Measurements from ENCODE around the gene CAMSAP1.

CAMSAP1 gene

DNA sequence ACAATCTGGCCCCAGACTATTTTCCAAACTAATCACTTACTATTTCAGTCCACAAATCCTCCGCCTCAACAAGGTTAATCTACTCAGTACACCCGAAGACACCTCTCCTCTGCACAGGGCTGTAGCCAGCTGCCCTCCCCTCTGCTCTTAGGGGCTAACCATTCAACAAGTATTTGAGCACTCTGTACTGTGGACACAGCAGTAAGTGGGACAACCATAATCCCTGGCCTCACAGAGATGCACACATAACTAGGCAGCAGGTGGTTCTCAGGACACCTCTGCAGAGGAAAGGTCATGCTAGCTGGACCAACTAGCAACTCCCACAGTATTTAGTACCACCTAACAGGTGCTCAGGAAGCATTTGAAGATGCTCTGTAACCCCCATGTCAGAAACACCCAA lies 5.5 kb downstream of the CAMSAP1 start:
- H3K36me3 ChIP-seq (replicated peaks; ENCODE audit: low read depth, low read length): peaks cover 6% of the 10 kb centered on the region
- H3K27me3 ChIP-seq (ENCODE audit: low read depth, low read length): no peaks in the 10 kb centered on the region
- peaks cover 68% of the 10 kb centered on the region for H3K79me2 ChIP-seq (ENCODE audit: low read length)
- H4K20me1 ChIP-seq (ENCODE audit: insufficient read depth, low read length): no peaks in the 10 kb centered on the region
- H3K9me3 ChIP-seq (ENCODE audit: insufficient read depth, low read length): no peaks in the 10 kb centered on the region
- no peak overlapping the region for H3K4me3 ChIP-seq (ENCODE audit: low read length)
- H3K4me1 ChIP-seq (ENCODE audit: low read length): peaks cover 11% of the 10 kb centered on the region
- no peak overlapping the region for H2AFZ ChIP-seq (ENCODE audit: low read depth, low read length)
- no peak for TF ChIP-seq EZH2phosphoT487 (IDR thresholded peaks at IDR 0.05; ENCODE audit: low read depth)
- TF ChIP-seq, protein P1, sequence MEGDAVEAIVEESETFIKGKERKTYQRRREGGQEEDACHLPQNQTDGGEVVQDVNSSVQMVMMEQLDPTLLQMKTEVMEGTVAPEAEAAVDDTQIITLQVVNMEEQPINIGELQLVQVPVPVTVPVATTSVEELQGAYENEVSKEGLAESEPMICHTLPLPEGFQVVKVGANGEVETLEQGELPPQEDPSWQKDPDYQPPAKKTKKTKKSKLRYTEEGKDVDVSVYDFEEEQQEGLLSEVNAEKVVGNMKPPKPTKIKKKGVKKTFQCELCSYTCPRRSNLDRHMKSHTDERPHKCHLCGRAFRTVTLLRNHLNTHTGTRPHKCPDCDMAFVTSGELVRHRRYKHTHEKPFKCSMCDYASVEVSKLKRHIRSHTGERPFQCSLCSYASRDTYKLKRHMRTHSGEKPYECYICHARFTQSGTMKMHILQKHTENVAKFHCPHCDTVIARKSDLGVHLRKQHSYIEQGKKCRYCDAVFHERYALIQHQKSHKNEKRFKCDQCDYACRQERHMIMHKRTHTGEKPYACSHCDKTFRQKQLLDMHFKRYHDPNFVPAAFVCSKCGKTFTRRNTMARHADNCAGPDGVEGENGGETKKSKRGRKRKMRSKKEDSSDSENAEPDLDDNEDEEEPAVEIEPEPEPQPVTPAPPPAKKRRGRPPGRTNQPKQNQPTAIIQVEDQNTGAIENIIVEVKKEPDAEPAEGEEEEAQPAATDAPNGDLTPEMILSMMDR (IDR thresholded peaks at IDR 0.05; ENCODE audit: low read depth, low read length): no peak
- no peak overlapping the region for H3K9ac ChIP-seq (ENCODE audit: low read length)
- H3K4me2 ChIP-seq (ENCODE audit: low read length): no peak overlapping the region
- no peak overlapping the region for H3K27ac ChIP-seq (ENCODE audit: low read length)

DNA sequence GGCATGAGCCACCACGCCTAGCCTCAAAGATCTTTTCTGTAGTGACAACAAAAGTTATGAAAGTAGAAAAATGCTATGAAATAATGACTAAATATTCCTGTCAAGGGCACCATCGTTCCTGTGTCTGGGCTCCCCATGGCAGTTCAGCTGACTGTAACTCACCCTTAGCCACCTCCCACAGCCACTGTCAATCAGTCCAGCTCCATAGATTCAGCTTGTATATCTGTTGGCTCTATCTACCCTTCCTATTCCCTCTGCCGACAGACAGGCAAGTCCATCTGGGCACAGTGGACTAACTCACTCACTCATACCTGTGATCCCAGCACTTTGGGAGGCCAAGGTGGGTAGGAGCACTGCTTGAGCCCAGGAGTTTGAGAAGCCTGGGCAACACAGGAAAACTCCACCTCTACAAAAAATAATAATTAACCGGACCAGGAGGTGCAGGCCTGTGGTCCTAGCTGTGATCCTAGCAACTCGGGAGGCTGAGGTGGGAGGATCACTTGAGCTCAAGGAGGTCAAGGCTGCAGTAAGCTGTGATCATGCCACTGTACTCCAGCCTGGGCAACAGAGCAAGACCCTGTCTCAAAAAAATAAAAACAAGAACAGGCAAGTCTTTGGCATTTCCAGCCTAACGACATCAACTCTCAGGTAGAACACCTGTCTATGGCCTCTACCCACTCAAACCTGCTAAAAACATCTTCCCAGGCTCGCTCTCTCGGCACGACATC lies 6.2 kb downstream of the CAMSAP1 start:
- no peaks in the 10 kb centered on the region for H3K9me3 ChIP-seq (ENCODE audit: insufficient read depth, low read length)
- H3K79me2 ChIP-seq (ENCODE audit: low read length): peaks cover 64% of the 10 kb centered on the region
- no peak overlapping the region for H2AFZ ChIP-seq (ENCODE audit: low read depth, low read length)
- H3K27ac ChIP-seq (ENCODE audit: low read length): no peak overlapping the region
- no peak overlapping the region for H3K4me3 ChIP-seq (ENCODE audit: low read length)
- TF ChIP-seq, protein P1 (IDR thresholded peaks at IDR 0.05; ENCODE audit: low read depth, low read length): no peak
- no peak for TF ChIP-seq EZH2phosphoT487 (IDR thresholded peaks at IDR 0.05; ENCODE audit: low read depth)
- H3K36me3 ChIP-seq (replicated peaks; ENCODE audit: low read depth, low read length): peaks cover 6% of the 10 kb centered on the region
- no peaks in the 10 kb centered on the region for H4K20me1 ChIP-seq (ENCODE audit: insufficient read depth, low read length)
- H3K27me3 ChIP-seq (ENCODE audit: low read depth, low read length): no peaks in the 10 kb centered on the region
- H3K9ac ChIP-seq (ENCODE audit: low read length): no peak overlapping the region
- H3K4me1 ChIP-seq (ENCODE audit: low read length): peaks cover 8% of the 10 kb centered on the region
- H3K4me2 ChIP-seq (ENCODE audit: low read length): no peak overlapping the region

- H4K20me1 ChIP-seq (ENCODE audit: insufficient read depth, low read length): peaks cover 6% of the 10 kb centered on the region; the same call in 1 of the 2 replicates
- H3K27me3 ChIP-seq (ENCODE audit: low read depth, low read length): no peaks in the 10 kb centered on the region
- no peaks in the 10 kb centered on the region for H3K4me1 ChIP-seq (ENCODE audit: low read length)
Observed at GRCh38 chr9:135898634-135899407, 8.5 kb downstream of the CAMSAP1 start.

DNA sequence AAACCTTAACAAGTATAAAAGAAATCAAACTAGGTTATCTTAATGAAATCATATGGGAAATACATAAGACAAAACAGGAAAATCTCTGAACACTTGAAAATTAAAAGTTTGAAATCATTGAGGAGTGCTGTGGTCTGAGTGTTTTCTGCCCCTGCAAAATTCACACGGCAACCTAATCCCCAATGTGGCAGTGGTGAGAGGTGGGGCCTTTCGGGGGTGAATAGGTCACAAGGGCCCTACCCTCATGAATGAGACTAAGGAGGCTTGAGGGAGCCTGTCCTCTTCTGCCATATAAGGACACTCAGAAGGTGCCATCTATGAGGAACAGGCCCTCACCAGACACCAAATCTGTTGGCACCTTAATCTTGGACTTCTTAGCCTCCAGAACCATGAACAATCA lies 10.7 kb downstream of the CAMSAP1 start:
- no peak overlapping the region for H2AFZ ChIP-seq (ENCODE audit: low read depth, low read length)
- H3K27me3 ChIP-seq (ENCODE audit: low read depth, low read length): no peaks in the 10 kb centered on the region
- H3K4me1 ChIP-seq (ENCODE audit: low read length): no peaks in the 10 kb centered on the region
- peaks cover 7% of the 10 kb centered on the region; the same call in 1 of the 2 replicates for H4K20me1 ChIP-seq (ENCODE audit: insufficient read depth, low read length)
- peaks cover 57% of the 10 kb centered on the region for H3K79me2 ChIP-seq (ENCODE audit: low read length)
- no peaks in the 10 kb centered on the region for H3K36me3 ChIP-seq (replicated peaks; ENCODE audit: low read depth, low read length)
- no peak overlapping the region for H3K4me2 ChIP-seq (ENCODE audit: low read length)
- no peak overlapping the region for H3K27ac ChIP-seq (ENCODE audit: low read length)
- H3K4me3 ChIP-seq (ENCODE audit: low read length): no peak overlapping the region
- H3K9ac ChIP-seq (ENCODE audit: low read length): no peak overlapping the region
- no peaks in the 10 kb centered on the region for H3K9me3 ChIP-seq (ENCODE audit: insufficient read depth, low read length)
- TF ChIP-seq EZH2phosphoT487 (IDR thresholded peaks at IDR 0.05; ENCODE audit: low read depth): no peak
- TF ChIP-seq, protein P1 (IDR thresholded peaks at IDR 0.05; ENCODE audit: low read depth, low read length): no peak

More at GRCh38 chr9:135898634-135899407, 8.5 kb downstream of the CAMSAP1 start:
- H3K9ac ChIP-seq (ENCODE audit: low read length): no peak overlapping the region
- H2AFZ ChIP-seq (ENCODE audit: low read depth, low read length): no peak overlapping the region
- no peak overlapping the region for H3K4me2 ChIP-seq (ENCODE audit: low read length)
- H3K27ac ChIP-seq (ENCODE audit: low read length): no peak overlapping the region
- no peaks in the 10 kb centered on the region for H3K36me3 ChIP-seq (replicated peaks; ENCODE audit: low read depth, low read length)
- H3K79me2 ChIP-seq (ENCODE audit: low read length): peaks cover 65% of the 10 kb centered on the region
- H3K4me3 ChIP-seq (ENCODE audit: low read length): no peak overlapping the region
- no peaks in the 10 kb centered on the region for H3K9me3 ChIP-seq (ENCODE audit: insufficient read depth, low read length)
- no peak for TF ChIP-seq EZH2phosphoT487 (IDR thresholded peaks at IDR 0.05; ENCODE audit: low read depth)
- TF ChIP-seq, protein P1 (IDR thresholded peaks at IDR 0.05; ENCODE audit: low read depth, low read length): no peak

All from OCI-LY3 (cell line).